SK-N-SH (cell line): ENCODE measurements around the gene SLC2A1. TPM values are rescaled to one million over a fixed set of nuclear protein-coding genes. Genes with fewer than 3 reads are reported as not detected.

Source experiments
- CTCF ChIA-PET: fragments of 300-600, 350-600 bp; formaldehyde crosslinking; extraction: SDS; loops from one replicate; lab custom pipeline; 2021; lab: Yijun Ruan, JAX
- POLR2A ChIA-PET: fragments of 350-600 bp; sonication (Branson Sonifier 250); formaldehyde crosslinking; extraction: SDS; loops from one replicate; lab custom pipeline; 2020; ENCODE audit warnings: antibody characterized with exemption, inconsistent platforms; lab: Yijun Ruan, JAX
- DNase-seq: peaks from one replicate; pipeline ENCODE4 v3.0.0; 2012
- H2AFZ ChIP-seq: fragments of 200-600 bp; sonication (generic); 2 replicates; pipeline ENCODE4 v1.8.1; 2016; ENCODE audit warnings: antibody characterized with exemption, mild to moderate bottlenecking, low read depth
- H3F3A ChIP-seq: fragments of 200-600 bp; sonication (generic); replicated peaks from 2 replicates; pipeline ENCODE3; 2016; ENCODE audit warnings: antibody characterized with exemption, mild to moderate bottlenecking; ENCODE audit not compliant: insufficient read depth
- H3K27ac ChIP-seq, 2 experiments: fragments of 200-500 bp in 1 of 2; fragments of 200-600 bp in 1 of 2; sonication (Bioruptor generic) in 1 of 2; sonication (generic), shearing (Covaris generic) in 1 of 2; 2 replicates each; pipeline versions ENCODE4 v1.5.1 to v1.6.1; 2014 to 2016; ENCODE audit warnings: low read depth in 2 of 2, inconsistent platforms in 1 of 2, low read length in 1 of 2, mild to moderate bottlenecking in 1 of 2, mixed read lengths in 1 of 2
- H3K27me3 ChIP-seq: fragments of 200-600 bp; sonication (generic), shearing (Covaris generic); 2 replicates; pipeline ENCODE4 v1.6.1; 2016; ENCODE audit warnings: mixed run types; ENCODE audit not compliant: insufficient read depth
- H3K36me3 ChIP-seq, 2 experiments: fragments of 200-500 bp in 1 of 2; fragments of 200-600 bp in 1 of 2; sonication (Bioruptor generic) in 1 of 2; sonication (generic) in 1 of 2; replicated peaks in 1 of 2; 2 replicates each; pipeline versions ENCODE3 to v1.5.1; 2014 to 2016; ENCODE audit warnings: low read length in 1 of 2, mild to moderate bottlenecking in 1 of 2; ENCODE audit not compliant: insufficient read depth in 2 of 2, control insufficient read depth in 1 of 2
- H3K4me1 ChIP-seq, 2 experiments: fragments of 200-500 bp in 1 of 2; fragments of 200-600 bp in 1 of 2; sonication (Bioruptor generic) in 1 of 2; sonication (generic), shearing (Covaris generic) in 1 of 2; 2 replicates each; pipeline versions ENCODE4 v1.5.1 to v1.6.1; 2014 to 2016; ENCODE audit warnings: low read depth in 1 of 2, low read length in 1 of 2, mixed run types in 1 of 2; ENCODE audit not compliant: insufficient read depth in 2 of 2, control insufficient read depth in 1 of 2
- H3K4me2 ChIP-seq: fragments of 200-600 bp; sonication (generic), shearing (Covaris generic); 2 replicates; pipeline ENCODE4 v1.6.1; 2017; ENCODE audit warnings: mixed run types
- H3K4me3 ChIP-seq, 2 experiments: fragments of 200-500 bp in 1 of 2; fragments of 200-600 bp in 1 of 2; sonication (Bioruptor generic) in 1 of 2; sonication (generic), shearing (Covaris generic) in 1 of 2; 2 replicates each; pipeline versions ENCODE4 v1.5.1 to v1.8.1; 2014 to 2016; ENCODE audit warnings: low read depth in 2 of 2, inconsistent platforms in 1 of 2, low read length in 1 of 2, mild to moderate bottlenecking in 1 of 2, mixed read lengths in 1 of 2, moderate library complexity in 1 of 2
- H3K79me2 ChIP-seq: fragments of 200-600 bp; sonication (generic); 2 replicates; pipeline ENCODE4 v1.8.1; 2017; ENCODE audit warnings: mild to moderate bottlenecking; ENCODE audit not compliant: insufficient read depth
- H3K9ac ChIP-seq: fragments of 200-600 bp; sonication (generic); 2 replicates; pipeline ENCODE4 v1.6.1; 2017; ENCODE audit warnings: mixed run types
- H3K9me2 ChIP-seq: fragments of 200-600 bp; sonication (generic); 2 replicates; pipeline ENCODE4 v1.6.1; 2017; ENCODE audit warnings: mixed run types
- H3K9me3 ChIP-seq: fragments of 200-600 bp; sonication (generic); 2 replicates; pipeline ENCODE4 v1.6.1; 2017; ENCODE audit warnings: mixed run types, mild to moderate bottlenecking, moderate library complexity
- H4K20me1 ChIP-seq: fragments of 200-600 bp; sonication (generic); 2 replicates; pipeline ENCODE4 v1.6.1; 2017; ENCODE audit warnings: mild to moderate bottlenecking, mixed run types; ENCODE audit not compliant: insufficient read depth
- CTCF ChIP-seq: fragments of 200-600 bp; sonication (generic); IDR thresholded peaks from 2 replicates; pipeline ENCODE4 v1.6.1; 2017; ENCODE audit warnings: antibody characterized with exemption, mild to moderate bottlenecking, moderate library complexity
- ELF1 ChIP-seq: IDR thresholded peaks from 2 replicates; pipeline ENCODE4 v1.4.0; 2012
- EP300 ChIP-seq, 2 experiments: IDR thresholded peaks; 2 replicates each; pipeline versions ENCODE4 v1.4.0 to v1.6.1; 2012; ENCODE audit warnings: borderline replicate concordance in 1 of 2, low read depth in 1 of 2, low read length in 1 of 2
- FOXJ3 ChIP-seq: sonication (generic); formaldehyde crosslinking; IDR thresholded peaks from 2 replicates; pipeline ENCODE4 v1.5.1; 2020; ENCODE audit warnings: mild to moderate bottlenecking, missing genetic modification reagents
- MEF2A ChIP-seq: IDR thresholded peaks from 2 replicates; pipeline ENCODE4 v1.4.0; 2012; ENCODE audit warnings: low read depth, borderline replicate concordance
- NFIC ChIP-seq: IDR thresholded peaks from 2 replicates; pipeline ENCODE4 v1.4.0; 2012; ENCODE audit warnings: borderline replicate concordance
- POLR2AphosphoS5 ChIP-seq: IDR thresholded peaks from 2 replicates; pipeline ENCODE4 v1.6.1; 2012; ENCODE audit warnings: low read depth, low read length
- RXRA ChIP-seq: IDR thresholded peaks from 2 replicates; pipeline ENCODE4 v1.4.0; 2012; ENCODE audit warnings: low read depth, mild to moderate bottlenecking, borderline replicate concordance
- SIN3A ChIP-seq: IDR thresholded peaks from 2 replicates; pipeline ENCODE4 v1.6.1; 2012; ENCODE audit warnings: low read depth, mild to moderate bottlenecking, low read length, moderate library complexity, borderline replicate concordance
- SMC3 ChIP-seq: IDR thresholded peaks from 2 replicates; pipeline ENCODE4 v1.6.1; 2012; ENCODE audit warnings: low read depth, low read length, improper control_type of control experiment
- TAF1 ChIP-seq: IDR thresholded peaks from 2 replicates; pipeline ENCODE4 v1.6.1; 2012; ENCODE audit warnings: low read depth, mild to moderate bottlenecking, low read length, moderate library complexity, borderline replicate concordance
- TCF12 ChIP-seq: IDR thresholded peaks from 2 replicates; pipeline ENCODE4 v1.4.0; 2012
- TEAD4 ChIP-seq: IDR thresholded peaks from 2 replicates; pipeline ENCODE4 v1.4.0; 2012; ENCODE audit warnings: mild to moderate bottlenecking, borderline replicate concordance; ENCODE audit not compliant: insufficient read depth
- USF1 ChIP-seq: IDR thresholded peaks from 2 replicates; pipeline ENCODE4 v1.4.0; 2012; ENCODE audit warnings: low read depth, borderline replicate concordance
- USF2 ChIP-seq: fragments of 150-350 bp; IDR thresholded peaks from 2 replicates; pipeline ENCODE4 v1.6.1; 2017; ENCODE audit warnings: antibody characterized with exemption, low read length, low read depth, borderline replicate concordance
- WGBS: methylation state at CpG from one replicate; pipeline ENCODE4 v1.1.6; 2017; ENCODE audit warnings: low lambda C conversion rate; 5-methylcytosine and 5-hydroxymethylcytosine counted together
- polyA plus RNA-seq, 3 experiments: library from polyadenylated mRNA; depleted of rRNA; stranded (reverse); fragments of >200 nt; gene quantifications; 2 replicates each; pipeline ENCODE4 v1.2.3, GENCODE V29; 2012

The SLC2A1 gene
- polyA plus RNA-seq, 1 of the 3 experiments (the other 2 are of a cell fraction) = 63.8 TPM

GRCh38 chr1:42949312-42950115, 9.2 kb downstream of the SLC2A1 start:
- Histone ChIP-seq H3K9ac (peak overlapping the region; percentile 46), H4K20me1 (no peaks in the 10 kb centered on the region), H3F3A (peaks cover 14% of the 10 kb centered on the region), H3K9me2 (no peaks in the 10 kb centered on the region), H3K4me3 (no peak overlapping the region), H3K9me3 (no peaks in the 10 kb centered on the region), H3K36me3 (peaks cover 0 to 10% of the 10 kb centered on the region in 2 experiments), H3K27ac (peak overlapping the region; percentile 84 to 91), H3K79me2 (peaks cover 98% of the 10 kb centered on the region), H3K4me2 (peak overlapping the region; percentile 52), H3K27me3 (no peaks in the 10 kb centered on the region), H2AFZ (no peak overlapping the region), H3K4me1 (peaks cover 34 to 75% of the 10 kb centered on the region in 2 experiments)
- peak; percentile 37 for DNase-seq
- ChIA-PET CTCF (interaction anchor here (0.9 to 5.6 kb wide), 5 partner anchors 12 to 123 kb away, joined by 3 to 32 read pairs (median 3); no protein-coding TSS in a partner anchor), POLR2A (no interaction called here)
- peak; percentile 10; the same call in 1 of the 2 replicates for TF ChIP-seq RXRA
- TF ChIP-seq TAF1 = 0 out of 2 replicates have a peak, but pooled peaks have one; percentile 4
- TF ChIP-seq POLR2AphosphoS5 = no peak
- WGBS = 77% methylated on average over 7 of the region's 9 CpGs

GRCh38 chr1:42947965-42948732, 10.5 kb downstream of the SLC2A1 start:
- DNase-seq = peak; percentile 46
- no peak overlapping the region for H3K9ac ChIP-seq
- no peaks in the 10 kb centered on the region for H3K27me3 ChIP-seq
- peaks cover 18% of the 10 kb centered on the region for H3F3A ChIP-seq
- ChIA-PET CTCF (interaction anchor here (2.2 to 5.6 kb wide), 3 partner anchors 10 to 125 kb away, joined by 6 to 32 read pairs (median 7); no protein-coding TSS in a partner anchor), POLR2A (interaction anchor here (0.6 kb wide), 2 partner anchors 11 to 344 kb away, joined by 3 to 4 read pairs; no protein-coding TSS in a partner anchor)
- no peaks in the 10 kb centered on the region for H3K9me2 ChIP-seq
- H3K4me1 ChIP-seq = peaks cover 48 to 81% of the 10 kb centered on the region in 2 experiments
- H2AFZ ChIP-seq = no peak overlapping the region
- H3K27ac ChIP-seq = peak overlapping the region; percentile 51 to 84
- TF ChIP-seq SIN3A (no peak), TAF1 (no peak), MEF2A (no peak), SMC3 (no peak)
- H3K9me3 ChIP-seq = no peaks in the 10 kb centered on the region
- H3K4me3 ChIP-seq = no peak overlapping the region
- WGBS = 81% methylated on average over 11 of the region's 13 CpGs
- peaks cover 96% of the 10 kb centered on the region for H3K79me2 ChIP-seq
- H3K36me3 ChIP-seq = peaks cover 0 to 6% of the 10 kb centered on the region in 2 experiments
- 0 out of 2 replicates have a peak overlapping the region, but pooled peaks have one; percentile 3 for H3K4me2 ChIP-seq
- H4K20me1 ChIP-seq = no peaks in the 10 kb centered on the region

- H3K9me2 ChIP-seq = no peaks in the 10 kb centered on the region
- H3K9me3 ChIP-seq = no peaks in the 10 kb centered on the region
- H3K27ac ChIP-seq = peak overlapping the region in 1 of 2 experiments; percentile 66; a peak in 1 of 4 replicates
- H2AFZ ChIP-seq = no peak overlapping the region
- no peak overlapping the region for H3K4me3 ChIP-seq
- no peak overlapping the region for H3K9ac ChIP-seq
- no peaks in the 10 kb centered on the region for H4K20me1 ChIP-seq
- no peak for DNase-seq
- H3K4me1 ChIP-seq = peaks cover 58 to 76% of the 10 kb centered on the region in 2 experiments
- no peaks in the 10 kb centered on the region for H3K27me3 ChIP-seq
- WGBS = 95% methylated on average over 4 of the region's 4 CpGs
- CTCF ChIA-PET = interaction anchor here (1.1 to 5.6 kb wide), 5 partner anchors 9 to 169 kb away, joined by 3 to 32 read pairs (median 7); no protein-coding TSS in a partner anchor
- POLR2A ChIA-PET = interaction anchor here (0.6 to 1.2 kb wide), 3 partner anchors 11 to 345 kb away, joined by 3 to 4 read pairs (median 4); no protein-coding TSS in a partner anchor
- peaks cover 28% of the 10 kb centered on the region for H3F3A ChIP-seq
- peaks cover 93% of the 10 kb centered on the region for H3K79me2 ChIP-seq
- peaks cover 9 to 16% of the 10 kb centered on the region in 2 experiments for H3K36me3 ChIP-seq
- no peak overlapping the region for H3K4me2 ChIP-seq
- TF ChIP-seq USF2 = no peak
- no peak for TF ChIP-seq EP300 (IDR thresholded peaks at IDR 0.05; ENCODE audit: borderline replicate concordance in 1 of 2, low read depth in 1 of 2, low read length in 1 of 2)
- no peak for TF ChIP-seq TCF12
- no peak for TF ChIP-seq RXRA
- no peak for TF ChIP-seq FOXJ3
- TF ChIP-seq TEAD4 = no peak
- TF ChIP-seq ELF1 = no peak
- TF ChIP-seq CTCF = no peak
- no peak for TF ChIP-seq USF1
- no peak for TF ChIP-seq NFIC
Observed at GRCh38 chr1:42947117-42947516, 11.6 kb downstream of the SLC2A1 start.
